GM21723 (cell line): Measurements from ENCODE around the gene AGER.
"Not testable (repeated sequence)": the region's sequence is repeated elsewhere in the genome, so short reads cannot be mapped to it uniquely, and the experiment has no call there.

Experiments used
- ATAC-seq: cut with Tn5 transposase; IDR thresholded peaks from one replicate; pipeline ENCODE4 v1.9.1; 2021; ENCODE audit warnings: mild to moderate bottlenecking, moderate library complexity; ENCODE audit not compliant: unreplicated experiment

Gene AGER

GRCh38 chr6:32151181-32151862 is 32.7 kb downstream of the AGER start:
- no peak for ATAC-seq

- ATAC-seq, result no peak
Observed at GRCh38 chr6:32149932-32150870, 33.9 kb downstream of the AGER start.

- no peak for ATAC-seq
Observed at GRCh38 chr6:32149092-32149755, 34.8 kb downstream of the AGER start.

- ATAC-seq, result no peak
Observed at GRCh38 chr6:32148289-32149091, 35.6 kb downstream of the AGER start.

- ATAC-seq, result no peak
Observed at GRCh38 chr6:32147401-32148132, 36.5 kb downstream of the AGER start.

GRCh38 chr6:32146687-32147086 is 37.4 kb downstream of the AGER start:
- ATAC-seq, result no peak

- no peak for ATAC-seq
Observed at GRCh38 chr6:32146287-32146686, 37.8 kb downstream of the AGER start.

GRCh38 chr6:32144238-32144637 is 39.8 kb downstream of the AGER start:
- ATAC-seq, result not testable (repeated sequence)

- ATAC-seq, result no peak
Observed at GRCh38 chr6:32140420-32141046, 43.5 kb downstream of the AGER start.

- ATAC-seq, result no peak
Observed at GRCh38 chr6:32139590-32139989, 44.5 kb downstream of the AGER start.

GRCh38 chr6:32137454-32137853 is 46.6 kb downstream of the AGER start:
- ATAC-seq, result no peak

GRCh38 chr6:32133786-32134185 is 50.3 kb downstream of the AGER start:
- no peak for ATAC-seq

GRCh38 chr6:32132110-32132509 is 51.9 kb downstream of the AGER start:
- ATAC-seq, result no peak

GRCh38 chr6:32131439-32131948 is 52.6 kb downstream of the AGER start:
- no peak for ATAC-seq
